Stimulated activated CD4-positive, alpha-beta T cell treated with anti-CD3 and anti-CD28 coated beads, Interleukin-15, amount 100 ng/mL, for 48 hours (primary cell): Measurements from ENCODE around the gene KHNYN.
"Not testable (repeated sequence)": the region's sequence is repeated elsewhere in the genome, so short reads cannot be mapped to it uniquely, and the experiment has no call there.

Experiments
- DNase-seq, 2 donors: peaks; one replicate each; pipeline ENCODE4 v3.0.0-alpha.2; 2020; ENCODE audit warnings: low read depth in 2 of 2

KHNYN gene

DNA sequence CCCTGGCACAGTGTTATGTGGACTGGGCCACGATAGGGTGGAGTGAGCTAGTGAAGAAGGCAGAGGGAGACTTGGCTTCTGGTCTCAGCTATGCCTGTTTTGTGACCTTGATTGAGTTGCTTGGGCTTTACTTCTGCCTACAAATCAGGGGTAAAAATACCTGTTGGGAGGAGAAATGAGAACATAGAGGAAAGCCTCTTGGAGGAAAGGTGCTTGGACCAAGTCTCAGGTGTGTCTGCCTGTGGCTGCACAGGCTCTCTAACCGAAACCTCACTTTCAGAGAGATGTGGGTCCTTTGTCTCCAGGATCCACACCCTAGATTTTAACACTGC, 7.9 kb downstream of the KHNYN start:
- DNase-seq: no peak

DNA sequence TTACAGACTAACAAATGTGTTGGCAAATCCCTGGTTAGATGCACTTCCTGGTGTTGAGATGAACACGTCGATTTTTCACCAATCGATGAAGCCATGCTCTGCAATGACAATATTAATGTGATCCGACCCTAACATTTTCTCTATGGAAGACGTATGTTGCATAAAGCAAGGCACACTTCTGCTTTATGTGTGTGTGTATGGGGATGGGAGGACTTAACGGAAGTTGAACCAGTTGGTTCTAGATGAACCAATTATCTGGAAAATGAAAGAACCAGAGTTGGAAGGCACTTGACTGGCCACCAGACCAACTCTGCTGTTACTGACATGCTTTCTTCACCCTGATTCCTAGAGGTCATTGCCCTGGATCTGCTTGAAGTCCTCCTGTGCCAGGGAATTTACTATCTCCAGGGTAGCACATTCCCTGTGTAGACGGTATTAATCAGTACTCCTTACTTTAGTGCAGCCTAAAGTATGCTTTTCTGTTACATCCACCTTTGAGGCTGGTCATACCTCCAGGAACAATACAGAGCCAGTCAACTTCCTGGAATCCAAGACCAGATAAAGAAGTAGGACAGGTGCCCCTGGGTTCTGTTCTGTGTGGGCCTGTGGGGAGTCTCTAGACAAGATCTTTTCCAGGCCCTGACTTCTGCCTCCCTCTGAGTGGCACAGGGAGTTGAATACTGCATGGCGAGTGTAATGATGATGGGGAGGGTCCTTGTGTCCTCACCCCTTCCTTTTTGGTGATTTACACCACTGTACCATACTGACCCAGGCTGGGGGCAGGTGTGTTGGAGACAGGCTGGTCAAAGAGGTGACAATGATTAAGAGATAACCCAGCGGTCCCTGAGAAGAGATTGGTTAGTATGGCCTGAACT, 8.7 kb downstream of the KHNYN start:
- no peak for DNase-seq

DNA sequence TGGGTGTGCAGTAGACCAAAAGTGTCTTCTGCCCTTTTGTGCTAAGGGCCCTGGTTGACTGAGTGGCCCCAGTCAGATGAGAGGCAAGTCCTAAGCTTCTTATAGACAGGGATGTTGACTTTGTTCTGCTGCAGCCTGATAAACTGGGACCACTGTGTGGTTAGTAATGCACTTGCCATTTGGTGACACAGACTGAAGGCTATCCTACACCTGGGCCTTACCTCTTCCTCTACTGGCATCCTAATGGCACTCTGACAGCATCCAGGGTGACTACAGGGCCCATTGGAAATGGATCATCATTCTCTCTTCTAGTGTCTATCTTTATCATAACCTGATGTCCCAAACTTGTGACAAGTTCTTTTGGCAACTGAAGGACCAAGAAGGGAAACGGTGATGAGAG, 9.5 kb downstream of the KHNYN start:
- DNase-seq: no peak

DNA sequence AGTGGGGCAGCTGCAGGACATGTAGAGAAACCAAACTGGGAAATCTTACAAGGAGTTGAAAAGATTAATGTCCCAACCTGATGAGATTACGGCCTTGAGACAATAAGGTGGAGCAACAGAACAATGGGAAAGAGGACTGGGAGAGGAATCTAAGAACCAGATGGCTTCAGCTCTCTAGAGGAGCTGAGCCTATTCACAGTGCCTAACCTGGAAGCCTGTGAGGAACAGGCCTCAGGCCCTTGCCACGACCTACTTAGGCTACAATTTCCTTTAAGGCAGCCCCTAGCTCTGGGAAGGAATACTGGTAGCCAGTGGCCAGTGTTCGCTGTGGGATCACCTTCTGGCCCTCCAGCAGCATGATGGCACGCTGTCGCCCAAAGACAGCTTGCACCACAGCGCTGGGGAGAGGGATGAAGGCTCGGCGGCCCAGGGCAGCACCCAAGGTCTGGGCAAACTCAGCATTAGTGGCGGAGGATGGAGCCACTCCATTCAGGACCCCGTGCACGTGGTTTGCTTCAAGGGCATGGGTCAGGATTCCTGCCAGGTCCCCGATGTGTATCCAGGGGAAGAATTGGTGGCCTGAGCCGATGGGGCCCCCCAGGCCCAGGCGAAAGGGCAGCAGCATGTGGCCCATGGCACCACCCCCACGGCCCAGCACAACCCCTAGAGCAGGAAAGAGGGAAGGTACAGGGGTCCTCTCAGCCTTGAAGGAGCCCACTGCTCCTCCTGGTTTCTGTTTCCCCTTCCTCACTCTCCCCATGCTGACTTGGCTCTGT, 10.3 kb downstream of the KHNYN start:
- DNase-seq: no peak

DNA sequence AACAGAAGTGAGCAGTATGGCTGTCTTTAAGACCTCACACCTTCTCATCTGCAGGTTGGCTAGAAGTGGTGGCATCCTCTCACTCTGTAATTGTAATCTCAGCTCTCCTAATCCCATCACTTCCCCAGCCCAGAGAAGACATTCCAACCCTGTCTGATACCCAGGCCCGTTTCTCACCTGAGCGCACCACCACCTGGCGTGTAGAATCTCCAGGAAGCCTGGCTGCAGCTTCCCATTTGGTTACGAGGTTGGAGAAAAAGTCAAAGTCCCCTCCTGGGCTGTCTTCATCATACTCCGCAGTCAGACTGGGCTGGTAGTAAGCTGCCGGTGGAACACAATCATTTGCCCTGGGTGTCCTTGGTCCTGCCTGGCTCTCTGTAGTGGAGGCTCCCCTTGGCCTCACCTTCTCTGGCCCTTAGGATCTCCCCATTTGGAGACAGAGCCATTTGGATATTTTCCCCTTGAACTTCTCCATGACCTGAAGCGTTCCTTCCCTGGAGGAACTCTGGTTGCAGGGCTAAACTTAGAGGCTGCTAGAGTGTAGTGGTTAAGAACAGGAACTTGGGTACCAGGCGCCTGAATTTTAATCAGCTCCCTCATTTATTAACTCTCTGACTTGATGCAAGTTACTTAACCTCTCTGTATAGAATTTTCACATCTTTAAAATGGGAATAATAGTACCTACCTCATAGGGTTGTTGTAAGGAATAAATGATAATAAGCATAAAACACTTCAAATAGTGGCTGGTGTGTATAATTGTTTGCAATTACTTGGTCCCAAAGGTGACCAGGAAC, 11.0 kb downstream of the KHNYN start:
- no peak for DNase-seq

DNA sequence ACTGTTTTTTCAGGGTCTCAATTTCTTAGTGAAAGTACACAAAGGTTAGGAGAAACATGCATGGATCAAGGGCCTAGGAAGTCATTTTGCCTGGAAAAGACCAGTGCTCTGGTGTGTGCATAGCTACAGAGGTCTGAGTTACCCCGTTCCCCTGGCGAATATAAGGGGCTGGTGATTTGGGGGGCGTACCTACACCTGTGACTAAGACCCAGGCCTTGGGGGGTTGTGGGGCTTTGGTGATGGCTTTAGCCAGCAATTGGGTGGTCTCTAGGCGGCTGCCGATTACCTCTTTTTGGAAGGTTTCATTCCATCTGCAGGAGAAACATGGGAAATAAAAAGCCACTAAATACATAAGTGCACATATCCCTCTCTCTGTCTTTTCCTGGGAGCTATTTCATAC, 11.7 kb downstream of the KHNYN start:
- no peak for DNase-seq

GRCh38 chr14:24441904-24442239, 12.1 kb downstream of the KHNYN start:
- DNase-seq: no peak

DNA sequence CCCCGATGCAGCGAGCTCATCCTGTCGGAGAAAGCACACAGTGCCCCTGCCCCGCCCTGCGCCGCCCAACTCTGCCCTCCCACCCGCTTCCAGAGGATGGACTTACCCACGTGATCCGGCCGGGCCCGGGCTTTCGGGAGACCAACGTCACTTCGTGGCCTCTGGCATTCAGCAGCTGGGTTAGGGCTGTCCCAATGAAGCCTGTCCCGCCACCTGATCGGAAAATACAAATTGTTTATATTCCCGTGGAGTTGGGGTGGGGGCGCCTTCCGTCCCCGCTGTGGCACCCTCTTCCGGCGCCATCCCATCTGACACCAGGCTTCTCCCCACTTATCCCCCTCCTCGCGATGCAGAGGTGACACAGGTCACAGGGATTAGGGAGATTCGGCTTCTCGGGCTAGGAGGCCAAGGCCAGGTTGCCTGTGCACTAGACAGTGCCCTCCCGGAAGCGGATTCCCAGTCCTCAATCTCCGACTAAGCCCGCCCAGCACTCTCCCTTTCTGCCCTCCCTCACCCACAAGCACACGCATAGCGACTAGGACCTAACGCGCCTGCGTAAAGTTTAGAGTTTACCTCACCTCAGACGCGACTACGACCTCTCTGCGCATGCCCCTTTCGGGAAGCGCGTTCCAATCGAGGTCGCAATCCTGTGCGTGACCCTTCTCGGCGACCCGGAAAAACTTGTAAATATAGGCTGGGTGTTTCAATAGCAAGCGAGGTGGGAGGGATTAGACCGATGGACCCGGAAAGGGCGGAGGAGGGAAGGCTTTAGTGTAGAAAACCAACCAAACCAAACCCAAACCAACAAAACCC, 12.7 kb downstream of the KHNYN start, which contains the start of gene SDR39U1:
SDR39U1 (minus strand) TSS at position 537 of the 813 bp plus-strand sequence; CDS start at position 530, 7 bp downstream.
- peak; percentile 96 for DNase-seq

DNA sequence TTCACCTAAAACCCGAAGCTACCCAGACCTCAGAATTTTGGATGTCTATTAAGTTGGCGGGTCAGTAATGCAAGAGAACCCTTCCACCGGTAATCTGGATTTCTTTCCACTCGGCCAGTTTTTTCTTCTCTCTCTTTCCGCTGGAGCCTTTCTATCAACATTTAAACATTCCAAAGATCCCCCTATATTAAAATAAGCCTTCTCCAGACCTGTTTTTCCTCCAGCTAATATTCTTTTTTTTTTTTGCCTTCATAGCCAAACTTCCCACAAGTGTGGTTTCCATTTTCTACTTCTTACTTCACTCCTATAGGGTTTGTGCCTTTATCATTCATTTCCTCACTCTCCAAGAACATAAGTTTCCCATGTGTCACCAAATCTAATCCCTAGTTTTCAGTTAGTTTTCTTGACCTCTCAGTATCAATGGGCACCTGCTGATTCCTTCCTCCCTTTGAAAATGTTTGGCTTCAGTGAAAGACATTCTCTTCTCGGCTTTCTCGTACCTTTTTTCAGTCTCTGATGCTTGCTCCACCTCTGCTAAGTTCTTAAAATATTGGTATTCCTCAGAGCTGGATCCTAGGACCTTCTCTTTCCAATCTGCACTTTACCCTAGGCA, 13.4 kb downstream of the KHNYN start:
- DNase-seq: no peak

GRCh38 chr14:24450828-24451227, 21.1 kb downstream of the KHNYN start:
- DNase-seq: not testable (repeated sequence)

DNA sequence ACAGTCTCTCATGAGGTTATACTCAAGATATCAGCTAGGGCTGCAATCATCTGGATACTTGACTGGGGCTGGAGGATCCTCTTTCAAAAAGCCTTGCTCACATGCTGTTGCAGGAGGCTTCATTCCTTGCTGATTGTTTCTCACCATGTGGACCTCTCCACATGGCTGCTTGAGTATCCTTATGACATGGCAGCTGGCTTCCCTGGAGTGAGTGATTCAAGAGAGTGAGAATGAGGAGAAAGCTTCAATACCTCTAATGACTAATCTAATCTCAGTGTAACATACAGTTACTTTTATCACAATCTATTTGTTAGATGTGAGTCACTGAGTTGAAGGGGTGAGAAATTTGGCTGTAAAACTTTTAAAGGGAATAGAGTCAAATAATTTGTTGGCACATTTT, 27.2 kb downstream of the KHNYN start:
- no peak for DNase-seq

DNA sequence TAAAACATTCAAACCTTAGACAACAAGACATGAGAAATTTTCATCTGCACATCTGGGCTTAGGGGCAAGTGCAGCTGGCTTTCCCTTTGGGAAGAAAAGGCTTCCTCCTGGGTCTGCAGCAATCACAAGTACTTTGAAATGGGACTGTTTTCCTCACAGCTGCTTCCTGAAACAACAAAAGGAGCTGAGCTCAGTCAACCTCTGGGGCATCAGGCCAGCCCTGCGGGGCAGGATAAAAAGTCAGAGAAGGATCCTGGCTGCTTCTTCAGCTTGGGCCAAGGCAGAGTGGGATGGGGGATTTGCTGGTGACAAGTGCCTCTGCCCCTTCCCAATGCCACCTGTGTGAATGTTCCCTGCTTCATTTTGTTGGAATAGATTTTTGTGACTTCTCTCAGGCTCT, 29.0 kb downstream of the KHNYN start:
- DNase-seq: no peak

GRCh38 chr14:24459331-24459730, 29.6 kb downstream of the KHNYN start:
- DNase-seq: no peak

DNA sequence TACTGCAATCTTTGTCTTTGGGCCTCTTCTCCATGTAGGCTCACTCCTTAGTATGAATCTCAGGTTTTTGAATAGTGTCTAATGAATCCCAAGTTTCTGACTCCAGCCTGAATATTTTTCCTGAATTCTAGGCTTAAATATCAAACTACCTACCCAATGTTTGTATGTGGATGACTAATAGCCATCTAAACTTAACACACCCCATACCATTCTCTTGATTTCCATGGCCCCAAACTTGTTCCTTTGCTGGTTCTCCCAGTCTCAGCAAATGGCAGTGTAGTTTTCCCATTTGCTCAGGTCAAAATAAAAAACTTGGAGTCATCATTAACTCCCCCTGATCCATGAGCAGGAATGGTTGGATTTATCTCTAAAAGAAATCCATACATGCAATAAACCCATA, 31.6 kb downstream of the KHNYN start:
- DNase-seq: no peak

GRCh38 chr14:24463017-24463883, 33.5 kb downstream of the KHNYN start:
- no peak for DNase-seq

DNA sequence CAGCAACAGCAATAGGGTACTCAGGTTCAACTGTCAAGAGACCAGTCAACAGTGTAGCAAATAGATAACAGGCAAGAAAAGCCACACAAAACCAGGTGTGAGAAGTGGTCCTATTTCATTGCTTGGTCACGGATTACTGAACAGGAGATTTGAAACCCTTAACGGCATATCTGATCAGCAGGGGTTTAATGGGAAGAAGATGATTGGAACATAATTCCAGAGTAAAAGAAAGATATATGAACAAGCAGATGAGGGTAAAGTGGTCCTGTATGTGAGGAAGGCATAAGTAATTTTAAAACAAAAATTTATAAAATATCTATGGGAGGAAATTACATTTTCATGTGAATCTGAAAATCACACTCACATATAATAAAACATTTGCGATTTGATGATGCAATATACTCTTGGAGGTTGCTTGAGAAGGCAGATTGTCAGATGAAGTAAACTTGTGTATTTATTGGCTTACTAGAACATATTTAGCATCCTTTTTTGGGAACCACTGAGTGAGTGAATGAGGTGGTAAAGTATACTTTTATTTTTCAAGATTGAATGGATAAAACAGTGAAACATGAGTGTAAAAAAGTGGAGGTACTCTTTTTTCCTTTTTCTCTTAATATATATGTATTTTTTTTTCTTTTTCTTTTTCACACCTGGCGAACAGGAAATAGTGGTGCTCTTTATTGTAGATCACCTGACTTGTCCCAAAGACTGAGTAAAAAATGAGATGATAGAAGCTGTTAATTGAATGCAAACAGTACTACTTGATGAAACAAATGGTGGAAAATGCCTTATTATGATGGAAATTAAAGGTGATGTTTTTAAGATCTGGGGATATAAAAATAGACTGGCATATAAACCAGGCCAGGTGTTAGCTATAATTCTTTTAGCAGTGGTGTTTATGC, 34.4 kb downstream of the KHNYN start:
- DNase-seq: no peak

DNA sequence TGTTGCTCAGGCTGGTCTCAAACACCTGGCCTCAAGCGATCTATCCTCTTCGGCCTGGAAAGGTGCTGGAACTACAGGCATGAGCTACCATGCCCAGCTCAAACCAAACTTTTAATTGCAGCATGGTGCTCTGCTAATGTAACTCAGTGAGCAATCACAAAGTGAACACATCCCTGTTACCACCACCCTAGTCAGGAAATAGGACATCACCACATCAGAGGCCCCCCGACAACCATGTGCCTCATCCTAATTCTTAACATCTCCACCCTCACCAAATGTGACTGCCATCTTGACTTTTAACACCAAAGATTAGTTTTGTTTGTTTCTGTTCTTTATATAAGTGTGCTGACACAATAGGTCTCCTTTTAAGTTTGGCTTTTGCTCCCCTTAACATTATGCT, 35.6 kb downstream of the KHNYN start:
- no peak for DNase-seq

GRCh38 chr14:24465805-24466204, 36.1 kb downstream of the KHNYN start:
- DNase-seq: no peak

- not testable (repeated sequence) for DNase-seq
These were observed 40.7 kb downstream of the KHNYN start for GRCh38 chr14:24470450-24470849.
